HL-60 (cell line): ENCODE measurements around the gene EFNA5.

Experiments used
- DNase-seq, 2 experiments: peaks; one replicate each; pipeline ENCODE4 v3.0.0-alpha.2; 2010 to 2020; ENCODE audit warnings: low read depth in 1 of 2, low spot score in 1 of 2
- H3K27ac ChIP-seq: fragments of 250-450 bp; sonication (Bioruptor Pico); replicated peaks from 2 replicates; pipeline ENCODE4 v1.5.1; 2020; ENCODE audit warnings: mild to moderate bottlenecking, moderate library complexity
- H3K27me3 ChIP-seq: fragments of 250-450 bp; sonication (Bioruptor Pico); 2 replicates; pipeline ENCODE4 v1.5.1; 2021; ENCODE audit warnings: mild to moderate bottlenecking, moderate library complexity; ENCODE audit not compliant: insufficient read depth, poor library complexity, severe bottlenecking
- H3K4me3 ChIP-seq: replicated peaks from 2 replicates; pipeline ENCODE4 v1.5.1; 2011; ENCODE audit warnings: mild to moderate bottlenecking, control low read depth, low read length; ENCODE audit not compliant: insufficient read depth
- CTCF ChIP-seq: IDR thresholded peaks from one replicate; pipeline ENCODE4 v1.5.1; 2011; ENCODE audit warnings: low read length, control low read depth, inconsistent platforms; ENCODE audit not compliant: insufficient read depth
- GABPA ChIP-seq: IDR thresholded peaks from 2 replicates; pipeline ENCODE4 v1.6.1; 2012; ENCODE audit warnings: low read depth
- POLR2AphosphoS5 ChIP-seq: IDR thresholded peaks from 2 replicates; pipeline ENCODE4 v1.6.1; 2012; ENCODE audit warnings: low read depth
- REST ChIP-seq: IDR thresholded peaks from 2 replicates; pipeline ENCODE4 v1.6.1; 2012; ENCODE audit warnings: low read depth; ENCODE audit not compliant: insufficient replicate concordance
- SPI1 ChIP-seq: IDR thresholded peaks from 2 replicates; pipeline ENCODE4 v1.6.1; 2012; ENCODE audit warnings: low read depth, mild to moderate bottlenecking, borderline replicate concordance

EFNA5 gene

GRCh38 chr5:107687937-107688336 is 17.2 kb upstream of the EFNA5 start:
- Histone ChIP-seq H3K27me3 (no peaks in the 10 kb centered on the region), H3K27ac (no peak overlapping the region), H3K4me3 (no peak overlapping the region)
- TF ChIP-seq REST = no peak
- no peak for TF ChIP-seq GABPA
- no peak for TF ChIP-seq CTCF
- no peak for TF ChIP-seq SPI1
- no peak for TF ChIP-seq POLR2AphosphoS5
- no peak for DNase-seq

GRCh38 chr5:107687404-107687803 is 16.7 kb upstream of the EFNA5 start:
- Histone ChIP-seq H3K27ac (no peak overlapping the region), H3K27me3 (no peaks in the 10 kb centered on the region), H3K4me3 (no peak overlapping the region)
- TF ChIP-seq REST (no peak), POLR2AphosphoS5 (no peak), GABPA (no peak), SPI1 (no peak), CTCF (no peak)
- no peak for DNase-seq

- DNase-seq = no peak
- Histone ChIP-seq H3K4me3 (no peak overlapping the region), H3K27me3 (no peaks in the 10 kb centered on the region), H3K27ac (no peak overlapping the region)
- TF ChIP-seq CTCF = no peak
- no peak for TF ChIP-seq SPI1
- no peak for TF ChIP-seq REST
- TF ChIP-seq POLR2AphosphoS5 = no peak
Measured at GRCh38 chr5:107682533-107682932, 11.8 kb upstream of the EFNA5 start.
